GM19239 (cell line): ENCODE measurements around the gene SP5.
"Not testable (repeated sequence)": the region's sequence is repeated elsewhere in the genome, so short reads cannot be mapped to it uniquely, and the experiment has no call there.

Source experiments
- DNase-seq: peaks from one replicate; pipeline ENCODE4 v3.0.0; 2011; ENCODE audit warnings: low spot score; ENCODE audit not compliant: insufficient read length
- FAIRE-seq: peaks from 2 replicates; lab custom pipeline; 2011; peaks lifted over from hg19 to GRCh38; lab: Jason Lieb, UNC

Gene SP5

DNA sequence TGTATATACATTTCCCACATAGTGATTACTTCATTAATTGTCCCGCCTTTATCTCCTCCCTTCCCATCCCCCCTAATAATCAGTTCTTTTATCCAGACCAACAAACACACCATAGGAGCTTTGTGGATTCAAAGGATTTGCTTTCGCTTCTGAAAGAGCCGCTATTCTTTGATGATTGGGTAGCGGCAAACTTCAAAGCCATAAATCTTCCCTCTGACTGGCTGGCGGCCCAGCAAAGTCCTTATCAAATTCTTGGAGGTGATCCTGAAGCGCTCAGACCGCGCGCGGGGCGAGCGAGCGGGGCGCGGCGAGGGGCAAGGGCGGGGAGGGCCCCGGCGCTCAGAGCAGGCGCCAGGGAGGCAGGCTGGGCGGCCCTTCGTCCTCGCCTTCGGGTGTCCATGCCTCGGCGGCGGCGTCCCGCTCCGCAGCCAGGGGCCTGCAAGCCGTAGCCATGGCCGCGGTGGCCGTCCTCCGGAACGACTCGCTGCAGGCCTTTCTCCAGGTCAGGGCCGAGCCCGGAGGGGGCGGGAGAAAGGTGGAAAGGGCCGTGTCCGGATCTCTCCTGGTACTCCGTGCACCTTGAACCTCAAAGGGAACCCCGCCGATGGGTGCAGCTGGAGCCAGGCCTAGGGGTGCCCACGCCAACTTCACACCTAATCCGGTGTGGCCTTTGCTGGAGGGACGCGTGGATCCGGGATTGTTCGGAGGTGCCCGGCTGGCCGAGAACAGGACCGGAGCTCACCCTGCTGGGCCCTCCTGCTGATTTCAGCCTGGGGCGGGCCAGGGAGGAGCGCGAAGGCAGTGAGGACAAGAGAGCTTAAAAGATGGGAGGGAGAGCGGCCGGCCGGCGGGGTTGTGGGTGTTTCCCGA, at the start of gene SP5:
Gene SP5 (plus strand): TSS at position 276 of the 870 bp plus-strand sequence. CDS start 176 bp downstream, at position 452.
- DNase-seq: no peak
- no peak for FAIRE-seq

DNA sequence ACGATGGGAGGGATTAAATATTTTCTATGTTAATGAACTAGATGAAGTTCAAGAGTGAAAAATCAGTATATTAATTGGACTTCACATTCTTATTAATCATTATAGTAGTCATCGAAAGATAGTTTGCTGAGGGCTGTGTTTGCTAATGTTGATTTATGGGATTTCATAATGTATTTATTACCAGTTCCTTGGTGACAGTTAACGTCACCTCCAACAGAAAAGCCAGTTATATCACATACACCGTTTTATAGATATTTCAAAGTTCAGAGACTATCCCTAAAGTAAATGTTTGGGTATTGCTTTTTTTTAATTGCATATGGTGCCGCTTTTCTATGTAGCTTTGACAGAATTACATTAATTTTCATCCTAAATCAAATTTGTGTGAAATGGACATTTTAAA, 49.4 kb upstream of the SP5 start:
- DNase-seq (no peak), FAIRE-seq (no peak)

DNA sequence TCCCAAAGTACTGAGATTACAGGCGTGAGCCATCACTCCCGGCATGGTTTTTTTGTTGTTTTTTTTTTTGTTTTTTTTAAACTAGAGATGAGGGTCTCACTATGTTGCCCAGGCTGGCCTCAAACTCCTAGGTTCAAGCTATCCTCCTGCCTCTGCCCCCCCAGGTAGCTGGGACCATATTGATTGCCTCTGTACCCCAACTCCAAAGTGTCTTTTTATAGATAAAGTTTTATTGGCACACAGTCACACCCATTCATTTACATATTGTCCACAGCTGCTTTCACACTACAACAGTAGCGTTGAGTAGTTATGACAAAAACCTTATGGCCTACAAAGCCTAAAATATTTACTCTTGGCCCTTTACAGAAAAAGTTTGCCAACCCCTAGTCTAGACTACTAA, 45.2 kb upstream of the SP5 start:
- FAIRE-seq: no peak
- no peak for DNase-seq

DNA sequence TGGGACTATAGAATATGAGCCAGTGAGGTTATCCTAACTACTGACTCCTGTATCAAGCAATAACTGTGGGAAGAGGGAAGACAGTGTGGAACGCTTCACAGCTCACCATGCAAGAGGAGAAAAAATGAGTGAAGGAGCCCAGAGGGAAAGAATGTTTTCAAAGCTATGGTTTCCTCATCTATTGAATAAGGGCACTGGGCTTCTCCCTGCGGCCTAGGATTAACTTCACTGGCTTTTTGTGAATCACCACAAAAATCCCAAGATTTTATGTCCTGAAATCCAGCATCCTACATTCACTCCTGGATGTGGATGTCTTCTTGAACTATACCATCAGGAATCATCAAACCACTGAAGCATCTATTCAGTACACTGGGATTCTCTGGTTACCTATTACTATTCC, 44.5 kb upstream of the SP5 start:
- no peak for FAIRE-seq
- no peak for DNase-seq

GRCh38 chr2:170671079-170671478, 44.1 kb upstream of the SP5 start:
- DNase-seq: no peak
- FAIRE-seq: no peak

DNA sequence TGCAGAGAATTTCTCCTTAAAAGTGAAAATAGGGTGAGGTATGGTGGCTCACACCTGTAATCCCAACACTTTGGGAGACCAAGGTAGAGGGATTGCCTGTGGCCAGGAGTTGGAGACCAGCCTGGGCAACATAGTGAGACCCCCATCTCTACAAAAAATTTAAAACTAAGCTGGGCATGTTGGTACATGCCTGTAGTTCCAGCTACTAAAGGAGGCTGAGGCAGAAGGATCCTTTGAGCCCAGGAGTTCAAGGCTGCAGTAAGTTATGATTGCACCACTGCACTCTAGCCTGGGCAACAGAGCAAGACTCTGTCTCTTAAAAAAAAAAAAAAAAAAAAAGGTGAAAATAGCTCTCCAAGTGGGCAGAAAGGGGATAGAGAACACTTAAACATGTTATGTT, 40.9 kb upstream of the SP5 start:
- not testable (repeated sequence) for DNase-seq, FAIRE-seq

DNA sequence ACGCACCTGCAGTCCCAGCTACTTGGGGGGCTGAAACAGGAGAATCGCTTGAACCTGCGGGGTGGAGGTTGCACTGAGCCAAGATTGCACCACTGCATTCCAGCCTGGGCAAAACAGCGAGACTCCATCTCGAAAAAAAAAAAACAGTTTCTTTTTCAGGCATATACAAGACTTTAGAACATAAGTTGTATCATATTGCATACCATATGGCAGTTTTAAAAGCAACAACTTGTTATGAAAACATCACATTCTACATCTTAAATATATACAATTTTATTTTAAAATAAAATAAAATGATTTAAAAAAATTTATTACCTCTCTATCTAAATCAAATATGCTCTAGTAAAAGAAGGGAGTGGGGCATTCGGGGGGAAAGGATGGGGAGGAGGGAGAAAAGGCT, 39.4 kb upstream of the SP5 start:
- DNase-seq (no peak), FAIRE-seq (no peak)

- DNase-seq: no peak
- FAIRE-seq: no peak
These were observed 35.5 kb upstream of the SP5 start for GRCh38 chr2:170679607-170680079.

DNA sequence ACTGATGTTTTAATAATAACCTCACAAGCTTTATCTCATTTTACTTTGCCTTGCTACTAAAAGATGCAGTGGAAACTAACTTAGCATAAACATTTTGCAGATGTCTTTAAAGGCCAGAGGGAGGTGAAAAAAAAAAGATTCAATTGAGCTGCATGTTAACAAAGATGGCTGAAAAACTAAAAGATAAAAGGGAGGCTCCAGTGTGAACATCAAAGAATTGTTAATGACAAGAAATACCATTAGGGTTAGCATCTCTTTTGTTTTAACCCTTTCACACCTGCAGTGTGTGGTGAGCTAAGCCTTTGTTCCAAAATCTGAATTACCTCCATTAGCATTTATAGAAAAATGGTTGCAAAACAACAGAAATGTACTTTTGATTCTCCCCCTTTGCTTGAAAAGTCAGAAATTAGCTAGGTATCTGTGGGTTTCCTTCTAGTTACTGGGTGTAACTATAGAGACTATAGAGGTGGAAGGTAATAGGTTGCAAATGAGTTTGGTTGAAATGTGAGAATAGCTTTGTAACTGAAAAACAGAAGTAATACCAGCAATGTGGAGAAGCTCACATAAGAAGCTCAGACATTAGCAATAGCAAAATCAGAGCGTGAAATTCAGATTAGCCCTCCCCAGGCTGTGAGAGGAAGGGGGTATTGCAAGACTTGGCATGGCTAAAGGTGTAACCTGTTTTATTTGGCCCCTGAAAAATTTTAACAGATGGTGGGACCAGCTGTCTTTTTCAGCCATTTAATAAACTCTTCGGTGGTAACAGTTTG, 34.8 kb upstream of the SP5 start:
- DNase-seq (peak; percentile 8), FAIRE-seq (peak; percentile 31)

GRCh38 chr2:170681311-170681710, 33.8 kb upstream of the SP5 start:
- FAIRE-seq: no peak

GRCh38 chr2:170685591-170685990, 29.5 kb upstream of the SP5 start:
- no peak for DNase-seq
- FAIRE-seq: no peak

More at GRCh38 chr2:170681311-170681710, 33.8 kb upstream of the SP5 start:
- no peak for DNase-seq

DNA sequence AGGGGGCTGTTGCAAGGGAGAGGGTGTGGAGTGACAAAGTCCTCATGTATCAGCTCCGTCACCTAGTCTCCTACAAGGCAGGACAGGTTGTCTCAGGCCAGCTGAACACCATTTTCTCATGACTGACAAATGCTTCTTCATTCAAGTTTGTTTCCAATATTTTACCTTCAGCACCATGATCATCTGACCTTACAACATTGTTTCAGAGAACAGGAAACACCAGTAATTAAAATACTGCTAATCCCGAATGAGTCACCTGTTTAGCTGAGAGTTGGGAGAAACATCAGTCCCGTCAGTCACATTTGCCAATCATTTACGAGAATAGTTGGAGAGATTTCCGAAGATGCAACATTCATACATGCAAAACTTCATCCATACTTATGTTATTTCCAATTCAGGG, 25.7 kb upstream of the SP5 start:
- FAIRE-seq (no peak), DNase-seq (no peak)

GRCh38 chr2:170690640-170691039, 24.5 kb upstream of the SP5 start:
- FAIRE-seq (no peak), DNase-seq (no peak)

GRCh38 chr2:170694316-170694715, 20.8 kb upstream of the SP5 start:
- FAIRE-seq (no peak), DNase-seq (no peak)

- DNase-seq: no peak
- FAIRE-seq: no peak
These were observed 19.4 kb upstream of the SP5 start for GRCh38 chr2:170695521-170696410.

DNA sequence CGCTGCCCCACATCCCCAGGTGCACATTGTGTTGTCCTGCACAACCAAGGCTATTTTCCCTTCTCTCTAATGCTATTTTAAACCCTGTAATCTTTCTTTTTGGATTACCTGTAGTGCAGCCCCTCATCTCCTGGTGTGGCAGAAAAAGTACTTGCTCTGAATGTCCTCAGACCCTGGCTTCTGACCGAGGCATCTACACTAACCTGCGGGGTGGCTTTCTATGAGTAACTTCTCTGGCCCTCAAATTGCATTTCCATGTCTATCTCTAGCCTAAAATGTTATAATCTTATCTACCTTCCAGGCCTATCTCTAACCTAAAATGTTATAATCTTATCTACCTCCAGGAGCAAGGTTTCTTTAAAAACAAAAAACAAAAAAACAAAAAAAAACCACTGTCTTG, 18.2 kb upstream of the SP5 start:
- DNase-seq: no peak
- no peak for FAIRE-seq

GRCh38 chr2:170701011-170701410, 14.1 kb upstream of the SP5 start:
- FAIRE-seq (no peak), DNase-seq (no peak)

DNA sequence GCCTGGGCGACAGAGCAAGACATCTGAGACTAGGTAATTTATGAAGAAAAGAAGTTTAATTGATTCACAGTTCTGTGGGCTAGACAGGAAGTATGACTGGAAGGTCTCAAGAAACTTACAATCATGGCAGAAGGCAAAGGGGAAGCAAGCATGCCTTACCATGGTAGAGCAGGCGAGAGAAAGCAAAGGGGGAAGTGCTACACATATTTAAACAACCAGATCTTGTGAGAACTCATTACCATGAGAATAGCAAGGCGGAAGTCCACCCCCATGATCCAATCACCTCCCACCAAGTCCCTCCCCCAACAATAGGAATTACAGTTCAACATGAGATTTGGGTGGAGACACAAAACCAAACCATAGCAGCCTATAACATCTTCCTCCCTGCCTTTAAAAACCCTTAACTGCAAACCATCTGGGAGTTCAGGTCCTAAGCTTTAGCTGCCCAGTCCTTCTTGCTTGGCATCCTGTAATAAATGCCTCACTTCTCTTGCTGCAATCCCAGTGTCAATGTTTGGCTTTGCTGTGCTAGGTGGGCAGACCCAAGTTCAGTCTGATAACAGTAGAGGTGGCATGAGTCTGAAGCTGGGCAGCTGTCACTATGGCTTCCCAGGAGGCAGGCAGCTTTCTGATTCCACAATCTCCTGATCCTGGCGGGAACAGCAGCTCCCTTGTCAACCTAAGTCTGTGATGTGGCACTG, 11.2 kb upstream of the SP5 start:
- FAIRE-seq: no peak
- DNase-seq: no peak
